ENCODE results near the gene MITD1. TPM values are rescaled to one million over a fixed set of nuclear protein-coding genes. Genes with fewer than 3 reads are reported as not detected.
"Not testable (repeated sequence)": the region's sequence is repeated elsewhere in the genome, so short reads cannot be mapped to it uniquely, and the experiment has no call there.

Gene MITD1
- total RNA-seq, 2 experiments from 2014 or later, result 68.8 to 69.4 TPM

DNA sequence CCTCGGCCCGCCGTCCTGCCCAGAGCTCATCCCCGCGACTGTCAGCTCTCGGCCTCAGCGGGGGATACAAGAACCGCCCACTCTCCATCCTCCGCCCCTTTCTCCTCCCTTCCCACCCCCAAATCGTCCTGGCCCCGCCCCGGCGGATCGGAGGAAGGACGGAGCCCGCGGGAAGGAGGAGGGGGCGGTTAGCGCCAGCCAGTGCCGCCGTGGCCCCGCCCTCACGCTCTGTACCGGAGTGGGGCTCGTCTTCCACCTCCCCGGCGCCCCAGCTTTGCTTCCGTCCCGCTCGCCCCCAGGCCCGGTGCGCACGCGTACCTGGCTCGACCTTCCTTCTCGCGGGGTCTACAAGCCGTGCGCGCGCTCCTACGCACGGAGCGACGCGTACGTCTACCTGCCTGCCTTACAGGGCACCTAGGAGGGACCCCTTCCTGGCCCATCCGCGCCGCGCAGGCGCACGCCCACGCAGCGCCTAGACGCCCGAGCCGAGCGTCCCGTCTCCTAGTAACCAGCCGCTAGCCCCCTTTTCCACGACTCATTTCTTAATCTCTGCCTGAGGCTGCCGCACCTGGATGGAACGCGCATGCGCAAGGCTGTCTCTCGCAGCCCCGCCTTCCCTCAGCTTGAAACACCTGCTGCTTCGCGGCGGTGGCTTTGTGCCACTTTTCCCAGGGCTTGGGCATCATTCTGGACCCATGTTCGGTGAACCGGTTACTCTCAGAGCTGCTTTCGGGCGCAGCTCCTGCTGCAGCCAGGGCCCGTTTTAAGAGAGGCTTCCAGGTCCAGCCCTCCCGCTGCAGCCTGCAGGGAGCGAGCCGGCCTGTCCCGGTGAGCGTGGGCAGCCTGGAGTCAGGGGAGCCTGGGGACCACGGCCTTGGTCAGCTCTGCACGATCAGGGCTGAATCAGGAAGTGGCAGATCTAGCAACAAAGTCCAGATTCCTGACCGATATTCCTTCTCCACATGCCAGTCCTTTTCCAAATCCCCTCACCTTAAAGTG lies 39.4 kb downstream of the MITD1 start, which contains the start of gene C2orf15:
TSS of gene C2orf15 (plus strand) at position 598 of the 999 bp plus-strand sequence. CDS start 8,852 bp downstream, outside the sequence.
- Mint-ChIP-seq H3K27ac (peak within 1 kb of the TSS; percentile 95), H3K9me3 (peaks cover 1% of the 10 kb centered on the region), H3K4me1 (peaks cover 15% of the 10 kb centered on the region), H3K36me3 (peaks cover 7% of the 10 kb centered on the region), H3K27me3 (peaks cover 2% of the 10 kb centered on the region), H3K4me3 (peak within 1 kb of the TSS; percentile 90)
- POLR2A ChIA-PET, result interaction anchor here (0.5 to 3.5 kb wide), 10 partner anchors 9 to 1428 kb away, joined by 3 to 40 read pairs (median 4); partner anchors contain the start of genes EIF5B, LIPT1, TSGA10 and TXNDC9
- DNase-seq, result peak; percentile 96
- peak; percentile 90 for ATAC-seq (ENCODE audit: low read depth)

DNA sequence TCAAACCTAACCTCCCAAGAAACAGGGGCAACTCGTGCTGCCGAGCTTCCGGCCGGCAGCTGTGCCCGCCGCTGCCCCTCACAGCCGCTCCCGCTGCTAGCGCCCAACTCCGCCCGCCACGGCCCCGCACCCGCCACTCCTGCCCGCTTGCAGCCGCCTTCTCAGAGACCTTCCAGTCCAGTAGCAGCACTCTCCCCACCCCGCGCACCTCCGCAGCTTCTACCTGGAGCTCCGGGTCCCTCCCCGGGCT lies 40.1 kb downstream of the MITD1 start:
- H3K27ac Mint-ChIP-seq, result peak overlapping the region; percentile 95
- peaks cover 9% of the 10 kb centered on the region for H3K36me3 Mint-ChIP-seq
- DNase-seq (no peak), ATAC-seq (ENCODE audit: low read depth) (no peak)
- peaks cover 1% of the 10 kb centered on the region for H3K9me3 Mint-ChIP-seq
- peaks cover 15% of the 10 kb centered on the region for H3K4me1 Mint-ChIP-seq
- POLR2A ChIA-PET, result interaction anchor here (0.5 to 3.5 kb wide), 9 partner anchors 10 to 1428 kb away, joined by 3 to 40 read pairs (median 4); partner anchors contain the start of genes EIF5B, LIPT1, TSGA10 and TXNDC9
- H3K27me3 Mint-ChIP-seq, result peaks cover 2% of the 10 kb centered on the region
- peak overlapping the region; percentile 90 for H3K4me3 Mint-ChIP-seq

DNA sequence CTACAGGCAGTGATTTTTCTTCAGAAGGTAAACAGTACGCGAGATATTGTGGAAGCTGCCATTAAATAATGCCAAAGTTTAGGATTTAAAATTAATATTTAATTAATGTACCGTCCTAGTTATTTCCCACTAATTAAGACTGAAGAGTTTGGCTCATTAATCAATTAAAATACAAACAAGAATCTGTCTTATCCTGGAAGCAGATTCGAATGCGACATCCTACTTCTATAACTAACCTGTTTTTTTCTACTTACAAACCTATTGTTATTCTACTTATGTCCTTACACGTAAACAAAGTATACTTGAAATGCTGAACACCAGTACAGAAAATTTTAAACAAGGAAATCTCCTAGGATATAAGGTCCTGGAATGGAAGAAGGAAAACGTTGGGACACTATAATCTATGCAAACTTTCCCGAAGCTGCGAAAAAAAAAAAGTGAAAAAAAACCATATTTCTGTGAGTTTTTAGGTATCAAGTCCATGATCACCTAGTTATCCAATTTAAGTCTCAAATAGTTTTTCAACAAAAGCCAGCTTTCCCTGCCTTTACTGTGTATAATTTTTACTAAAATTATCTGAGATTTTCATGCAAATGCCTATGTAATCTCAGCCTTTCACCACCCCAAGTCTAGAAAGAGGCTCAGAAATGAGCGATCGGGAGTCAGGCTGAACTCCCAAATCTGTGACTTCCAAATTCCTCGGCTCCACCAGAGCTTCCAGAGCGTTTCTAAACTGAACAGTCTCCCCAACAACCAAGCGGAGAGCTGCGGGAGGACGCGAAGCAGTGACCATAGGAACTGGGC lies 40.6 kb downstream of the MITD1 start:
- ATAC-seq (ENCODE audit: low read depth) (no peak), DNase-seq (no peak)
- H3K27me3 Mint-ChIP-seq, result peaks cover 2% of the 10 kb centered on the region
- POLR2A ChIA-PET, result interaction anchor here (1.3 to 3.5 kb wide), 4 partner anchors 14 to 1427 kb away, joined by 3 to 40 read pairs (median 8); partner anchors contain the start of genes LIPT1, TSGA10 and ZAP70
- peaks cover 9% of the 10 kb centered on the region for H3K36me3 Mint-ChIP-seq
- H3K4me1 Mint-ChIP-seq, result peaks cover 15% of the 10 kb centered on the region
- H3K27ac Mint-ChIP-seq, result peak overlapping the region; percentile 95
- peaks cover 4% of the 10 kb centered on the region for H3K9me3 Mint-ChIP-seq
- peak overlapping the region; percentile 90 for H3K4me3 Mint-ChIP-seq

DNA sequence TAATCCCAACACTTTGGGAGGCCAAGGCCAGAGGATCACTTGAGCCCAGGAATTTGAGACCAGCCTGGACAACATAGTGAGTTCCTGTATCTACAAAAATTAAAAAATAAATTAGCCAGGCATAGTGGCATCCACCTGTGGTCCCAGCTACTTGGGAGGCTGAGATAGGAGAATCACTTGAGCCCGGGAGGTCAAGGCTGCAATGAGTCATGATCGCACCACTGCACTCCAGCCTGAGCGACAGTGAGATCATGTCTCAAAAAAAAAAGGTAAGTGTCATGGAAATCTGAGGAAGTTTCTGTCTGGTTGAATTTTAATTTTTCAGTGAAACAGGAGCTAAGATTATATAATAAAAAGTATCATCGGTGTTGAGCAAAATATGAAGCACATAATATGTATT lies 41.9 kb downstream of the MITD1 start:
- no peak overlapping the region for H3K4me3 Mint-ChIP-seq
- no peak for ATAC-seq (ENCODE audit: low read depth)
- H3K9me3 Mint-ChIP-seq, result peaks cover 9% of the 10 kb centered on the region
- POLR2A ChIA-PET, result no interaction called here
- no peak for DNase-seq
- H3K4me1 Mint-ChIP-seq, result peaks cover 15% of the 10 kb centered on the region
- peaks cover 17% of the 10 kb centered on the region for H3K36me3 Mint-ChIP-seq
- peaks cover 2% of the 10 kb centered on the region for H3K27me3 Mint-ChIP-seq
- no peak overlapping the region for H3K27ac Mint-ChIP-seq

DNA sequence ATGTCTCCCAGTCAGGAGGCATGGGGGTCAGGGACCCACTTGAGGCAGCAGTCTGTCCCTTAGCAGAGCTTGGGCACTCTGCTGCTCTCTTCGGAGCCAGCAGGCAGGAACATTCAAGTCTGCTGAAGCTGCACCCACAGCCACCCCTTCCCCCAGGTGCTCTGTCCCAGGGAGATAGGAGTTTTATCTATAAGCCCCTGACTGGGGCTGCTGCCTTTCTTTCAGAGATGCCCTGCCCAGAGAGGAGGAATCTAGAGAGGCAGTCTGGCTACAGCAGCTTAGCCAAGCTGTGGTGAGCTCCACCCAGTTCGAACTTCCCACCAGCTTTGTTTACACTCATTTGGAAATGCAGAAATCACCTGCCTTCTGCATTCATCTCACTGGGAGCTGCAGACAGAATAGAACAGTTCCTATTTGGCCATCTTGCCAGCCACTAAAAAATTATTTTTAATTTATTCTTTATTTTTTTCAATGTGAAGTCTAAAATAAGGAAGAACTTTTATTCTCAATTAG lies 45.8 kb downstream of the MITD1 start:
- ATAC-seq (ENCODE audit: low read depth); POLR2A ChIA-PET; DNase-seq; H3K4me3 Mint-ChIP-seq; H3K27ac Mint-ChIP-seq; H3K4me1 Mint-ChIP-seq; H3K27me3 Mint-ChIP-seq: not testable (repeated sequence)
- H3K36me3 Mint-ChIP-seq, result peaks cover 21% of the 10 kb centered on the region
- peaks cover 33% of the 10 kb centered on the region for H3K9me3 Mint-ChIP-seq

DNA sequence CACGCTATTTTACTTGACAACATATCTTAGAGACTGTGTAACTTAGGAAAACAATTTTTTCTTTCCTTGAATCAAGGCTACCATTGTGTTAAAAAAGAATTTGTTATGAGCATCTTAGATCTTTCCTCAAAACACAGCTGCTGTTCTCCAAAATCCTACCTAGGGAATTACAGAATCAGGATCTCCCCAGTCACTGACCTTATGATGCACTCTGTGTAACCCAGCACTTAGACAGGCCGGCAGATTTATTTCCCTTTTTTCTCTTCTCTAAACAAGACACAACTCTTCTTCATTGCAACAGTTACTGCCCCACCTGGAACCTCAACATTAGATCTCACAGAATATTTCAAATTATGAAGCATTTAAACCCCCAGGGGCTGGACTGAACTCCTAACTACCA lies 52.9 kb downstream of the MITD1 start:
- H3K9me3 Mint-ChIP-seq, result peaks cover 26% of the 10 kb centered on the region
- H3K4me1 Mint-ChIP-seq, result no peaks in the 10 kb centered on the region
- DNase-seq (no peak), ATAC-seq (ENCODE audit: low read depth) (no peak)
- H3K27me3 Mint-ChIP-seq, result no peaks in the 10 kb centered on the region
- H3K36me3 Mint-ChIP-seq, result peaks cover 31% of the 10 kb centered on the region
- no peak overlapping the region for H3K27ac Mint-ChIP-seq
- POLR2A ChIA-PET, result no interaction called here
- H3K4me3 Mint-ChIP-seq, result no peak overlapping the region

Other genes with a start within 250 kb of the MITD1 start
- gene CRACDL, start 244.8 kb downstream of the MITD1 start, total RNA-seq, result 1 to 10 TPM in 1 of 2 experiments, under 1 TPM in 1; 0.61 to 2.3 TPM
- 1 to 10 TPM; 2.3 TPM for gene C2orf15, start 39.4 kb downstream of the MITD1 start, total RNA-seq
- gene TSGA10, start 26.1 kb downstream of the MITD1 start, total RNA-seq, result 10 to 100 TPM in 1 of 2 experiments, 1 to 10 TPM in 1; 8.0 to 11.1 TPM
- gene LIPT1, start 26.1 kb downstream of the MITD1 start, total RNA-seq, result 10 to 100 TPM; 10.1 to 12.1 TPM
- gene MRPL30, start 126 bp upstream of the MITD1 start, total RNA-seq, result 10 to 100 TPM; 22.2 to 26.5 TPM
- not detected for gene LYG2, start 74.6 kb upstream of the MITD1 start, total RNA-seq
- 1 to 10 TPM; 2.4 to 2.5 TPM for gene LYG1, start 120.1 kb upstream of the MITD1 start, total RNA-seq
- 10 to 100 TPM; 26.9 to 32.2 TPM for gene TXNDC9, start 155.3 kb upstream of the MITD1 start, total RNA-seq
- gene EIF5B, start 156.3 kb upstream of the MITD1 start, total RNA-seq, result 10 to 100 TPM; 40.3 to 40.9 TPM